DND-41 (cell line): ENCODE results near the gene ZFP36L2.

ENCODE experiments used
- ATAC-seq: fragments of 200-7000 bp; cut with Tn5 transposase; 3 replicates; pipeline ENCODE4 v1.9.1; 2021; ENCODE audit warnings: low read depth; ENCODE audit not compliant: insufficient read depth
- DNase-seq: peaks from one replicate; pipeline ENCODE4 v3.0.0-alpha.2; 2020
- H2AFZ ChIP-seq: 2 replicates; pipeline ENCODE4 v1.6.0; 2012; ENCODE audit warnings: low read depth, low read length
- H3K27ac ChIP-seq: 2 replicates; pipeline ENCODE4 v1.5.1; 2012; ENCODE audit warnings: low read length, inconsistent platforms
- H3K27me3 ChIP-seq: fragments of 200-600 bp; sonication (generic); 2 replicates; pipeline ENCODE4 v1.6.0; 2012; ENCODE audit warnings: low read length, mild to moderate bottlenecking, inconsistent platforms; ENCODE audit not compliant: insufficient read depth, poor library complexity
- H3K36me3 ChIP-seq: 2 replicates; pipeline ENCODE4 v1.5.1; 2012; ENCODE audit warnings: low read length, inconsistent platforms; ENCODE audit not compliant: insufficient read depth
- H3K4me1 ChIP-seq: 2 replicates; pipeline ENCODE4 v1.5.1; 2012; ENCODE audit warnings: mild to moderate bottlenecking, low read length; ENCODE audit not compliant: insufficient read depth
- H3K4me2 ChIP-seq: 2 replicates; pipeline ENCODE4 v1.6.0; 2012; ENCODE audit warnings: mild to moderate bottlenecking, moderate library complexity, low read length, inconsistent platforms; ENCODE audit not compliant: insufficient read depth
- H3K4me3 ChIP-seq, 2 experiments: fragments of 200-600 bp in 1 of 2; shearing (Covaris generic) in 1 of 2; 2 replicates each; pipeline ENCODE4 v1.5.1; 2012 to 2016; ENCODE audit warnings: inconsistent platforms in 2 of 2, low read length in 2 of 2, mild to moderate bottlenecking in 2 of 2, low read depth in 1 of 2, moderate library complexity in 1 of 2
- H3K79me2 ChIP-seq: 2 replicates; pipeline ENCODE4 v1.6.0; 2012; ENCODE audit warnings: low read length, inconsistent platforms; ENCODE audit not compliant: insufficient read depth
- H3K9ac ChIP-seq: 2 replicates; pipeline ENCODE4 v1.6.0; 2012; ENCODE audit warnings: low read depth, mild to moderate bottlenecking, inconsistent platforms, low read length, moderate library complexity
- H3K9me3 ChIP-seq: 2 replicates; pipeline ENCODE4 v1.5.1; 2012; ENCODE audit warnings: low read length, moderate library complexity, mild to moderate bottlenecking, inconsistent platforms; ENCODE audit not compliant: insufficient read depth, severe bottlenecking
- H4K20me1 ChIP-seq: 2 replicates; pipeline ENCODE4 v1.6.0; 2012; ENCODE audit warnings: low read length; ENCODE audit not compliant: insufficient read depth
- CTCF ChIP-seq: IDR thresholded peaks from 2 replicates; pipeline ENCODE4 v1.5.1; 2012; ENCODE audit warnings: borderline replicate concordance, low read length, moderate library complexity, mild to moderate bottlenecking; ENCODE audit not compliant: poor library complexity, severe bottlenecking; ENCODE audit errors: extremely low read depth
- EZH2 ChIP-seq: IDR thresholded peaks from 3 replicates; pipeline ENCODE4 v1.6.1; 2012; ENCODE audit warnings: borderline replicate concordance, low read depth, mild to moderate bottlenecking, moderate library complexity, low read length, inconsistent platforms; ENCODE audit not compliant: severe bottlenecking

Gene ZFP36L2

DNA sequence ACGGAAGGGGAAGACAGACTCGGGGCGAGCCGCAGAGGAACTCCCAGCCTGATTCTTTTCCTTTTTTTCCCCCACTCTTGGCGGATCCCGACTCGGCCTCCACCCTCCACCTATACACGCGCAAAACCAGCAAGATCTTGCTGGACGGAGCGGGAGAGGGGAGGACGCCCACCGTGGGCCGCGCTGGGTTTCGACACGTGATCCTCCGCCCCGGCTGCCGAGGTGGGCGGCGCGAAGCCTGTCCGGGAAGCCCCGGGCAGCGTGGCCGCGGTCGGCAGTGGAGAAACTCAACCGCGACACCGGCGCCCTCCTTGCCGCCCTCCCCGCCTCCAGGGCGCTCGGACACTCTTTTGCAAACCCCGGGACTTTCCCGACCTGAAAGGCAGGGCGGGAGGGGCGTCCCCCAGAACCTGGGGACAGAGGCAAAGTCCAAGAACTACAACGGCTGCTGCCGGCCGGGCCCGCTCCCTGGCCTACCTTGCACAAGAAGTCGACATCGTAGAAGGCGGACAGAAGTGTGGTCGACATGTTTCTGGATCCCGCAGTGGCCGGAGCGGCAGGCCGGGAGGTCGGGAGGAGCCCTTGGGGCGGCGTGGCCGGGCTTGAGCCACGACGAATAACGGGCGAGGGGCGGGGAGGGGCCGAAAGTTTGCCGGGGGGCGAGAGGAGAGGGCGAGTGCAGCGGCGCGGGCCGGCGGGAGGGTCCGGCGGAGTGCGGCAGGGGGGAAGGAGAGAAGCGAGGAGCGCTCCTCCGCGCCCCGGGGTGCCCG is 433 bp downstream of the ZFP36L2 start:
- H3K9ac ChIP-seq = peak overlapping the region; percentile 96
- peaks cover 46% of the 10 kb centered on the region for H4K20me1 ChIP-seq
- peaks cover 37% of the 10 kb centered on the region for H3K4me1 ChIP-seq
- H3K79me2 ChIP-seq = peaks cover 76% of the 10 kb centered on the region
- DNase-seq (peak; percentile 76), ATAC-seq (peak; percentile 7)
- peak; percentile 1 for TF ChIP-seq CTCF
- no peak for TF ChIP-seq EZH2
- no peaks in the 10 kb centered on the region for H3K27me3 ChIP-seq
- no peak overlapping the region for H2AFZ ChIP-seq
- no peaks in the 10 kb centered on the region for H3K9me3 ChIP-seq
- H3K4me3 ChIP-seq = peak overlapping the region; percentile 79 to 83
- H3K4me2 ChIP-seq = peak overlapping the region; percentile 64
- H3K27ac ChIP-seq = peak overlapping the region; percentile 99
- peaks cover 64% of the 10 kb centered on the region for H3K36me3 ChIP-seq

- peak; percentile 4 for ATAC-seq
- H3K79me2 ChIP-seq = peaks cover 84% of the 10 kb centered on the region
- H3K4me2 ChIP-seq = peak overlapping the region; percentile 64
- H3K27me3 ChIP-seq = no peaks in the 10 kb centered on the region
- H3K9me3 ChIP-seq = no peaks in the 10 kb centered on the region
- TF ChIP-seq CTCF (no peak), EZH2 (no peak)
- peak overlapping the region; percentile 79 to 83 for H3K4me3 ChIP-seq
- H3K4me1 ChIP-seq = peaks cover 44% of the 10 kb centered on the region
- peaks cover 60% of the 10 kb centered on the region for H3K36me3 ChIP-seq
- peak; percentile 84 for DNase-seq
- peak overlapping the region; percentile 96 for H3K9ac ChIP-seq
- peaks cover 46% of the 10 kb centered on the region for H4K20me1 ChIP-seq
- H2AFZ ChIP-seq = no peak overlapping the region
- H3K27ac ChIP-seq = peak overlapping the region; percentile 99
Observed at GRCh38 chr2:43225093-43225787, 1.2 kb downstream of the ZFP36L2 start.

GRCh38 chr2:43224571-43225092 is 1.8 kb downstream of the ZFP36L2 start:
- Histone ChIP-seq H3K4me3 (peak overlapping the region; percentile 79 to 83; a peak in 3 of 4 replicates), H3K27ac (peak overlapping the region; percentile 99), H3K4me2 (peak overlapping the region; percentile 64), H3K27me3 (no peaks in the 10 kb centered on the region), H4K20me1 (peaks cover 46% of the 10 kb centered on the region), H3K9me3 (no peaks in the 10 kb centered on the region), H3K79me2 (peaks cover 86% of the 10 kb centered on the region), H3K4me1 (peaks cover 49% of the 10 kb centered on the region), H3K9ac (peak overlapping the region; percentile 96), H2AFZ (no peak overlapping the region), H3K36me3 (peaks cover 57% of the 10 kb centered on the region)
- ATAC-seq = no peak
- no peak for TF ChIP-seq EZH2
- TF ChIP-seq CTCF = no peak
- DNase-seq = peak; percentile 65
